K562 (cell line): Measurements from ENCODE around the gene TBC1D2. TPM values are rescaled to one million over a fixed set of nuclear protein-coding genes. Genes with fewer than 3 reads are reported as not detected.
A peak's percentile ranks its signal among the peaks of the same experiment; 100 is the strongest.

Experiments
- ARID1B ChIP-seq: fragments of 450-650 bp; IDR thresholded peaks from 2 replicates; pipeline ENCODE4 v1.6.1; 2016; ENCODE audit warnings: antibody characterized with exemption, mild to moderate bottlenecking, inconsistent platforms
- ARNT ChIP-seq, 2 experiments: fragments of 450-650 bp; IDR thresholded peaks; 2 replicates each; pipeline ENCODE4 v1.6.1; 2016; ENCODE audit warnings: mild to moderate bottlenecking in 1 of 2
- BRD9 ChIP-seq: fragments of 450-650 bp; IDR thresholded peaks from 2 replicates; pipeline ENCODE4 v1.6.1; 2018; ENCODE audit warnings: low read depth; ENCODE audit not compliant: partially characterized antibody
- CBFA2T2 ChIP-seq: fragments of 450-650 bp; conservative IDR thresholded peaks from 2 replicates; pipeline ENCODE4 v1.6.1; 2017; ENCODE audit warnings: mild to moderate bottlenecking
- CCNT2 ChIP-seq: IDR thresholded peaks from 2 replicates; pipeline ENCODE4 v1.6.1; 2011; ENCODE audit warnings: borderline replicate concordance, low read depth, mild to moderate bottlenecking, moderate library complexity, mixed read lengths, low read length; ENCODE audit not compliant: insufficient read length; ENCODE audit errors: extremely low read depth
- CREM ChIP-seq: IDR thresholded peaks from 2 replicates; pipeline ENCODE4 v1.6.1; 2014; ENCODE audit warnings: antibody characterized with exemption, low read depth
- CTBP1 ChIP-seq: fragments of 450-650 bp; IDR thresholded peaks from 2 replicates; pipeline ENCODE4 v1.6.1; 2016; ENCODE audit warnings: borderline replicate concordance
- ETV1 ChIP-seq: fragments of 450-650 bp; conservative IDR thresholded peaks from 2 replicates; pipeline ENCODE4 v1.6.1; 2016; ENCODE audit warnings: missing genetic modification characterization, control low read depth, low read depth, missing compliant biosample characterization
- FOSL1 ChIP-seq: fragments of 200-800 bp; sonication (Bioruptor generic); conservative IDR thresholded peaks from 2 replicates; pipeline ENCODE4 v1.6.1; 2016; ENCODE audit warnings: missing genetic modification characterization, missing compliant biosample characterization
- GABPB1 ChIP-seq: sonication (generic); formaldehyde crosslinking; IDR thresholded peaks from 2 replicates; pipeline ENCODE4 v1.8.0; 2022; ENCODE audit warnings: mild to moderate bottlenecking, missing genetic modification reagents
- GATA2 ChIP-seq: sonication (generic); formaldehyde crosslinking; IDR thresholded peaks from 2 replicates; pipeline ENCODE4 v1.4.0; 2020; ENCODE audit warnings: mild to moderate bottlenecking, missing genetic modification reagents
- L3MBTL2 ChIP-seq: fragments of 450-650 bp; IDR thresholded peaks from 2 replicates; pipeline ENCODE4 v1.6.1; 2016; ENCODE audit warnings: mild to moderate bottlenecking, moderate library complexity
- MEIS2 ChIP-seq: fragments of 450-650 bp; IDR thresholded peaks from 2 replicates; pipeline ENCODE4 v1.6.1; 2014; ENCODE audit warnings: mild to moderate bottlenecking; ENCODE audit not compliant: partially characterized antibody
- NFE2 ChIP-seq: IDR thresholded peaks from 2 replicates; pipeline ENCODE4 v1.6.1; 2014; ENCODE audit warnings: antibody characterized with exemption, low read depth
- TAL1 ChIP-seq: fragments of 450-650 bp; IDR thresholded peaks from 2 replicates; pipeline ENCODE4 v1.6.1; 2016; ENCODE audit warnings: mild to moderate bottlenecking
- TBL1XR1 ChIP-seq, 2 experiments: IDR thresholded peaks; 2 replicates each; pipeline ENCODE4 v1.6.1; 2012; ENCODE audit warnings: improper control_type of control experiment in 2 of 2, low read length in 2 of 2, mild to moderate bottlenecking in 1 of 2
- ZNF316 ChIP-seq: fragments of 450-650 bp; IDR thresholded peaks from 2 replicates; pipeline ENCODE4 v1.6.1; 2016
- polyA plus RNA-seq, 8 experiments: library from polyadenylated mRNA; depleted of rRNA in 4 of 8; stranded (reverse) in 5 of 8; unstranded in 3 of 8; fragments of >200 nt; fragmentation: Nextera tagmentation in 2 of 8; fragmentation: Illumina TruSeq in 1 of 8; extraction: Ambion mirVana in 2 of 8; extraction: Trizol in 1 of 8; gene quantifications; 2 replicates each; pipeline versions ENCODE4 v1.2.1 to v1.2.3, GENCODE V29; 2011 to 2014; ENCODE audit warnings: inconsistent platforms in 1 of 8, missing spikeins in 1 of 8
- total RNA-seq, 7 experiments: library from RNA; depleted of rRNA in 6 of 7; stranded (reverse); fragments of >200 nt in 6 of 7; fragmentation: Illumina TruSeq in 2 of 7; extraction: Trizol in 2 of 7; gene quantifications; 2 replicates each; pipeline versions ENCODE4 v1.2.1 to v1.2.3, GENCODE V29; 2011 to 2021; ENCODE audit warnings: low replicate concordance in 1 of 7
- TF ChIP-seq, protein P1 (sequence below): fragments of 450-650 bp; IDR thresholded peaks from 2 replicates; pipeline ENCODE4 v1.6.1; 2017; ENCODE audit warnings: antibody characterized with exemption, mild to moderate bottlenecking
- TF ChIP-seq, protein P2 (sequence below), 2 experiments: fragments of 450-650 bp; conservative IDR thresholded peaks; 2 replicates each; pipeline ENCODE4 v1.6.1; 2017; ENCODE audit warnings: mild to moderate bottlenecking in 2 of 2, moderate library complexity in 2 of 2
- TF ChIP-seq, protein P3 (sequence below): sonication (generic); formaldehyde crosslinking; IDR thresholded peaks from 2 replicates; pipeline ENCODE4 v1.9.0; 2022; ENCODE audit warnings: mild to moderate bottlenecking, missing genetic modification reagents
- TF ChIP-seq, protein P4 (sequence below): fragments of 450-650 bp; IDR thresholded peaks from 2 replicates; pipeline ENCODE4 v1.6.1; 2016; ENCODE audit warnings: low read depth, mild to moderate bottlenecking, moderate library complexity

The TBC1D2 gene
- total and polyA plus RNA-seq, 9 of the 15 experiments (the other 6 are each of a cell fraction or from before 2014, with no cell fraction given): 0.10 to 7.0 (median 2.5) TPM

DNA sequence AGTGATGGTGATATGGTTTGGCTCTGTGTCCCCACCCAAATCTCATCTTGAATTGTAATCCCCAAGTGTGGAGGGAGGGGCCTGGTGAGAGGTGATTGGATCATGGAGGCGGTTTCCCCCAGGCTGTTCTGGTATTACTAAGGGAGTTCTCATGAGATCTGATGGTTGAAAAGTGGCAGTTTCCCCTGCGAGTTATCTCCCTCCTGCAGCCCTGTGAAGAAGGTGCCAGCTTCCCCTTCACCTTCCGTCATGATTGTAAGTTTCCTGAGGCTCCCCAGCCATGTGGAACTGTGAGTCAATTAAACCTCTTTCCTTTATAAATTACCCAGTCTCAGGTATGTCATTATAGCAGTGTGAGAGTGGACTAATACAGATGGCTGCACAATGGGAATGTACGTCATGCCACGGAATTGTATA is 80.9 kb downstream of the TBC1D2 start (continued):
- TF ChIP-seq, protein P1, sequence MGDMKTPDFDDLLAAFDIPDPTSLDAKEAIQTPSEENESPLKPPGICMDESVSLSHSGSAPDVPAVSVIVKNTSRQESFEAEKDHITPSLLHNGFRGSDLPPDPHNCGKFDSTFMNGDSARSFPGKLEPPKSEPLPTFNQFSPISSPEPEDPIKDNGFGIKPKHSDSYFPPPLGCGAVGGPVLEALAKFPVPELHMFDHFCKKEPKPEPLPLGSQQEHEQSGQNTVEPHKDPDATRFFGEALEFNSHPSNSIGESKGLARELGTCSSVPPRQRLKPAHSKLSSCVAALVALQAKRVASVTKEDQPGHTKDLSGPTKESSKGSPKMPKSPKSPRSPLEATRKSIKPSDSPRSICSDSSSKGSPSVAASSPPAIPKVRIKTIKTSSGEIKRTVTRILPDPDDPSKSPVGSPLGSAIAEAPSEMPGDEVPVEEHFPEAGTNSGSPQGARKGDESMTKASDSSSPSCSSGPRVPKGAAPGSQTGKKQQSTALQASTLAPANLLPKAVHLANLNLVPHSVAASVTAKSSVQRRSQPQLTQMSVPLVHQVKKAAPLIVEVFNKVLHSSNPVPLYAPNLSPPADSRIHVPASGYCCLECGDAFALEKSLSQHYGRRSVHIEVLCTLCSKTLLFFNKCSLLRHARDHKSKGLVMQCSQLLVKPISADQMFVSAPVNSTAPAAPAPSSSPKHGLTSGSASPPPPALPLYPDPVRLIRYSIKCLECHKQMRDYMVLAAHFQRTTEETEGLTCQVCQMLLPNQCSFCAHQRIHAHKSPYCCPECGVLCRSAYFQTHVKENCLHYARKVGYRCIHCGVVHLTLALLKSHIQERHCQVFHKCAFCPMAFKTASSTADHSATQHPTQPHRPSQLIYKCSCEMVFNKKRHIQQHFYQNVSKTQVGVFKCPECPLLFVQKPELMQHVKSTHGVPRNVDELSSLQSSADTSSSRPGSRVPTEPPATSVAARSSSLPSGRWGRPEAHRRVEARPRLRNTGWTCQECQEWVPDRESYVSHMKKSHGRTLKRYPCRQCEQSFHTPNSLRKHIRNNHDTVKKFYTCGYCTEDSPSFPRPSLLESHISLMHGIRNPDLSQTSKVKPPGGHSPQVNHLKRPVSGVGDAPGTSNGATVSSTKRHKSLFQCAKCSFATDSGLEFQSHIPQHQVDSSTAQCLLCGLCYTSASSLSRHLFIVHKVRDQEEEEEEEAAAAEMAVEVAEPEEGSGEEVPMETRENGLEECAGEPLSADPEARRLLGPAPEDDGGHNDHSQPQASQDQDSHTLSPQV: peak; percentile 63; the same call in 1 of the 2 replicates
- peak in 1 of 2 experiments; percentile 44; a peak in 1 of 4 replicates for TF ChIP-seq TBL1XR1 (IDR thresholded peaks at IDR 0.05; ENCODE audit: low read length in 2 of 2)
- TF ChIP-seq CBFA2T2: peak; percentile 78
- peak; percentile 78 for TF ChIP-seq TAL1
- 0 out of 2 replicates have a peak, but pooled peaks have one; percentile 14 for TF ChIP-seq GABPB1 (CRISPR knock-in tag)
- 0 out of 2 replicates have a peak, but pooled peaks have one; percentile 27 for TF ChIP-seq FOSL1 (tag)
- TF ChIP-seq CTBP1: peak; percentile 52; the same call in 1 of the 2 replicates
- peak; percentile 91 for TF ChIP-seq ARID1B
- TF ChIP-seq BRD9: peak; percentile 40
- TF ChIP-seq, protein P2, sequence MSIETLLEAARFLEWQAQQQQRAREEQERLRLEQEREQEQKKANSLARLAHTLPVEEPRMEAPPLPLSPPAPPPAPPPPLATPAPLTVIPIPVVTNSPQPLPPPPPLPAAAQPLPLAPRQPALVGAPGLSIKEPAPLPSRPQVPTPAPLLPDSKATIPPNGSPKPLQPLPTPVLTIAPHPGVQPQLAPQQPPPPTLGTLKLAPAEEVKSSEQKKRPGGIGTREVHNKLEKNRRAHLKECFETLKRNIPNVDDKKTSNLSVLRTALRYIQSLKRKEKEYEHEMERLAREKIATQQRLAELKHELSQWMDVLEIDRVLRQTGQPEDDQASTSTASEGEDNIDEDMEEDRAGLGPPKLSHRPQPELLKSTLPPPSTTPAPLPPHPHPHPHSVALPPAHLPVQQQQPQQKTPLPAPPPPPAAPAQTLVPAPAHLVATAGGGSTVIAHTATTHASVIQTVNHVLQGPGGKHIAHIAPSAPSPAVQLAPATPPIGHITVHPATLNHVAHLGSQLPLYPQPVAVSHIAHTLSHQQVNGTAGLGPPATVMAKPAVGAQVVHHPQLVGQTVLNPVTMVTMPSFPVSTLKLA (conservative IDR thresholded peaks at IDR 0.05): peak; percentile 36 to 55; a peak in 3 of 4 replicates
- peak; percentile 41 for TF ChIP-seq MEIS2
- peak; percentile 61 for TF ChIP-seq ETV1 (tag)
- peak; percentile 51; the same call in 1 of the 2 replicates for TF ChIP-seq CREM
- TF ChIP-seq NFE2: 0 out of 2 replicates have a peak, but pooled peaks have one; percentile 25
- TF ChIP-seq, protein P3, sequence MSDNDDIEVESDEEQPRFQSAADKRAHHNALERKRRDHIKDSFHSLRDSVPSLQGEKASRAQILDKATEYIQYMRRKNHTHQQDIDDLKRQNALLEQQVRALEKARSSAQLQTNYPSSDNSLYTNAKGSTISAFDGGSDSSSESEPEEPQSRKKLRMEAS (CRISPR knock-in tag): peak; percentile 47; the same call in 1 of the 2 replicates
- TF ChIP-seq GATA2 (CRISPR knock-in tag): 0 out of 2 replicates have a peak, but pooled peaks have one; percentile 15
- peak; percentile 58; the same call in 1 of the 2 replicates for TF ChIP-seq ZNF316
- TF ChIP-seq, protein P4, sequence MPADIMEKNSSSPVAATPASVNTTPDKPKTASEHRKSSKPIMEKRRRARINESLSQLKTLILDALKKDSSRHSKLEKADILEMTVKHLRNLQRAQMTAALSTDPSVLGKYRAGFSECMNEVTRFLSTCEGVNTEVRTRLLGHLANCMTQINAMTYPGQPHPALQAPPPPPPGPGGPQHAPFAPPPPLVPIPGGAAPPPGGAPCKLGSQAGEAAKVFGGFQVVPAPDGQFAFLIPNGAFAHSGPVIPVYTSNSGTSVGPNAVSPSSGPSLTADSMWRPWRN: 0 out of 2 replicates have a peak, but pooled peaks have one; percentile 26
- TF ChIP-seq ARNT (IDR thresholded peaks at IDR 0.05): peak in 1 of 2 experiments; percentile 48; a peak in 1 of 4 replicates
- peak; percentile 18 for TF ChIP-seq CCNT2
- 0 out of 2 replicates have a peak, but pooled peaks have one; percentile 24 for TF ChIP-seq L3MBTL2
